HEK293 (cell line): ENCODE measurements around the gene RNU7-1.

Experiments used
- CTCF ChIP-seq: fragments of 450-650 bp; formaldehyde crosslinking; IDR thresholded peaks from 2 replicates; pipeline ENCODE4 v1.5.1; 2016; ENCODE audit warnings: missing biosample characterization, missing genetic modification characterization
- HOXD13 ChIP-seq: sonication (generic); formaldehyde crosslinking; IDR thresholded peaks from 2 replicates; pipeline ENCODE4 v1.8.0; 2022; ENCODE audit warnings: missing genetic modification reagents, borderline replicate concordance
- KLF7 ChIP-seq: fragments of 450-650 bp; formaldehyde crosslinking; IDR thresholded peaks from 2 replicates; pipeline ENCODE4 v1.5.1; 2016; ENCODE audit warnings: missing biosample characterization, missing genetic modification characterization, borderline replicate concordance
- SP2 ChIP-seq: fragments of 450-650 bp; formaldehyde crosslinking; IDR thresholded peaks from 2 replicates; pipeline ENCODE4 v1.5.1; 2016; ENCODE audit warnings: missing biosample characterization, missing genetic modification characterization
- SP3 ChIP-seq: fragments of 450-650 bp; formaldehyde crosslinking; IDR thresholded peaks from 2 replicates; pipeline ENCODE4 v1.5.1; 2016; ENCODE audit warnings: missing biosample characterization, missing genetic modification characterization
- SP7 ChIP-seq: fragments of 450-650 bp; formaldehyde crosslinking; IDR thresholded peaks from 2 replicates; pipeline ENCODE4 v1.5.1; 2016; ENCODE audit warnings: missing biosample characterization, missing genetic modification characterization
- ZBTB48 ChIP-seq: fragments of 450-650 bp; formaldehyde crosslinking; IDR thresholded peaks from 2 replicates; pipeline ENCODE4 v1.5.1; 2016; ENCODE audit warnings: missing biosample characterization, missing genetic modification characterization
- ZBTB6 ChIP-seq: fragments of 450-650 bp; formaldehyde crosslinking; IDR thresholded peaks from 2 replicates; pipeline ENCODE4 v1.5.1; 2017; ENCODE audit warnings: missing biosample characterization, missing genetic modification characterization
- ZBTB7A ChIP-seq: fragments of 450-650 bp; formaldehyde crosslinking; IDR thresholded peaks from 2 replicates; pipeline ENCODE4 v1.5.1; 2016; ENCODE audit warnings: low read depth, missing biosample characterization, missing genetic modification characterization
- ZBTB8A ChIP-seq: fragments of 450-650 bp; formaldehyde crosslinking; IDR thresholded peaks from 2 replicates; pipeline ENCODE4 v1.5.1; 2016; ENCODE audit warnings: missing biosample characterization, missing genetic modification characterization
- ZEB2 ChIP-seq: fragments of 450-650 bp; formaldehyde crosslinking; IDR thresholded peaks from 2 replicates; pipeline ENCODE4 v1.5.1; 2016; ENCODE audit warnings: missing biosample characterization, missing genetic modification characterization
- ZFHX2 ChIP-seq: fragments of 450-650 bp; formaldehyde crosslinking; conservative IDR thresholded peaks from 2 replicates; pipeline ENCODE4 v1.5.1; 2016; ENCODE audit warnings: missing biosample characterization, missing genetic modification characterization
- ZFP41 ChIP-seq: fragments of 450-650 bp; formaldehyde crosslinking; IDR thresholded peaks from 2 replicates; pipeline ENCODE4 v1.5.1; 2016; ENCODE audit warnings: missing biosample characterization, missing genetic modification characterization, borderline replicate concordance
- ZNF114 ChIP-seq: fragments of 450-650 bp; formaldehyde crosslinking; IDR thresholded peaks from 2 replicates; pipeline ENCODE4 v1.5.0; 2017; ENCODE audit warnings: missing biosample characterization, missing genetic modification characterization
- ZNF2 ChIP-seq: fragments of 450-650 bp; formaldehyde crosslinking; IDR thresholded peaks from 2 replicates; pipeline ENCODE4 v1.5.1; 2016; ENCODE audit warnings: missing biosample characterization, missing genetic modification characterization
- ZNF341 ChIP-seq: fragments of 450-650 bp; formaldehyde crosslinking; IDR thresholded peaks from 2 replicates; pipeline ENCODE4; 2016; ENCODE audit warnings: low read depth, missing biosample characterization, missing genetic modification characterization
- ZNF423 ChIP-seq: fragments of 450-650 bp; formaldehyde crosslinking; IDR thresholded peaks from 2 replicates; pipeline ENCODE4 v1.5.1; 2016; ENCODE audit warnings: missing biosample characterization, missing genetic modification characterization
- ZNF433 ChIP-seq: fragments of 450-650 bp; formaldehyde crosslinking; IDR thresholded peaks from 2 replicates; pipeline ENCODE4 v1.5.1; 2016; ENCODE audit warnings: missing biosample characterization, missing genetic modification characterization, low read depth
- ZNF548 ChIP-seq: fragments of 450-650 bp; formaldehyde crosslinking; IDR thresholded peaks from 2 replicates; pipeline ENCODE4 v1.5.1; 2016; ENCODE audit warnings: missing biosample characterization, missing genetic modification characterization
- ZSCAN30 ChIP-seq: fragments of 450-650 bp; IDR thresholded peaks from 2 replicates; pipeline ENCODE4 v1.5.1; 2018; ENCODE audit warnings: missing biosample characterization, mild to moderate bottlenecking, missing genetic modification characterization, moderate library complexity
- ZXDB ChIP-seq: fragments of 450-650 bp; formaldehyde crosslinking; IDR thresholded peaks from 2 replicates; pipeline ENCODE4 v1.5.1; 2016; ENCODE audit warnings: missing biosample characterization, missing genetic modification characterization
- TF ChIP-seq, protein P1 (sequence below): fragments of 450-650 bp; formaldehyde crosslinking; IDR thresholded peaks from 2 replicates; pipeline ENCODE4; 2016; ENCODE audit warnings: missing biosample characterization, missing genetic modification characterization
- TF ChIP-seq, protein P2 (sequence below): fragments of 450-650 bp; formaldehyde crosslinking; IDR thresholded peaks from 2 replicates; pipeline ENCODE4 v1.5.1; 2016; ENCODE audit warnings: missing biosample characterization, missing genetic modification characterization
- TF ChIP-seq, protein P3 (sequence below): fragments of 450-650 bp; formaldehyde crosslinking; conservative IDR thresholded peaks from 2 replicates; pipeline ENCODE4 v1.5.1; 2016; ENCODE audit warnings: low read depth, missing biosample characterization, missing genetic modification characterization
- TF ChIP-seq, protein P4 (sequence below): fragments of 450-650 bp; formaldehyde crosslinking; IDR thresholded peaks from 2 replicates; pipeline ENCODE4 v1.5.1; 2016; ENCODE audit warnings: missing biosample characterization, missing genetic modification characterization
- TF ChIP-seq, protein P5 (sequence below): fragments of 450-650 bp; formaldehyde crosslinking; optimal IDR thresholded peaks from 2 replicates; pipeline ENCODE3; 2016; ENCODE audit warnings: missing biosample characterization, mild to moderate bottlenecking, missing genetic modification characterization

The RNU7-1 gene

DNA sequence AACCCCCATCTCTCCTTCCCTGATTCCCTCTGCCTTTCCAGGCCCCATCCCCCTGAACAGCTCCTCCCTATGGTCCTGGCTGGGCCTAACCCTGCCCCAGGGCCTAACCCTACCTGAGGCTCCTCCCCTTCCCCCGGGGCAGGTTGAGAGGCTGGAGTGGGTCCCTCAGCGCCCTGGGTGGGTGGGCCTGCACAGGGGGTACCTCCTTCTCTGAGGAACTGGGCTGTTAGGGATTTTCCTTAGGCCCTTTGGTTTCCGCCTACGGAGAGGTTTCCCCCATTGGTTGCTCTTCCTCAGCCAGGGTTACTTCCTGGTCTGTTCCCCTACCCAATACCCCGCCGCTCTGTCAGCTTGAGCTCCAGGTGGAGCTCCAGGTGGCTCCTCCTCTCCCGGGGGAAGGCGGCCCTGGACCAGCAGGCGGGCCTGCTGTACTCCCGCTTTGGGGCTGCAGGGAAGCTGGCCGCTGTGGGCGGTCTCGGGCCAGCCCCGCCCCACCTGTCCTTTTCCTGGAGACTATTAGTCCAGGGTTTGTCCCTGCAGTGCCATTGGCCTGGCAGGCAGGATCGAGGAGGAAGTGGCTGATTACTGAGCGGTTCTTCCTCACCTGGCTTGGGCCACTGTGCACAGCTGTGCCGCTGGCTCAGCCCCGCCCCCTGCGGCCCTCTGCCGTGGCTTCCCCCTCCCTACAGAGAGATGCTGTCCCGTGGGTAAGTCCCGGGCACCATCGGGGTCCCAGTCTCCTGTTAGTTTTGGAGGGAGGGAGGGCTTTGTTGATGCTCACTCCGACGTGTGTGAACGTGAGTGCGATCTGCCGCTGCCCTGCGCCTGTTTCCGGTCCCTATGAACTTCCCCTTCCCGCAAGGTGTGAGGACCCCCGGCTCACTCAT, 2.7 kb downstream of the RNU7-1 start (continued):
- peak; percentile 85 for TF ChIP-seq ZBTB6 (tag by site-specific recombination)
- TF ChIP-seq, protein P1, sequence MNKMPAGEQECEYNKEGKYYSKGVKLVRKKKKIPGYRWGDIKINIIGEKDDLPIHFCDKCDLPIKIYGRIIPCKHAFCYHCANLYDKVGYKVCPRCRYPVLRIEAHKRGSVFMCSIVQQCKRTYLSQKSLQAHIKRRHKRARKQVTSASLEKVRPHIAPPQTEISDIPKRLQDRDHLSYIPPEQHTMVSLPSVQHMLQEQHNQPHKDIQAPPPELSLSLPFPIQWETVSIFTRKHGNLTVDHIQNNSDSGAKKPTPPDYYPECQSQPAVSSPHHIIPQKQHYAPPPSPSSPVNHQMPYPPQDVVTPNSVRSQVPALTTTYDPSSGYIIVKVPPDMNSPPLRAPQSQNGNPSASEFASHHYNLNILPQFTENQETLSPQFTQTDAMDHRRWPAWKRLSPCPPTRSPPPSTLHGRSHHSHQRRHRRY (tag by site-specific recombination) = no peak
- TF ChIP-seq ZBTB7A = 0 out of 2 replicates have a peak, but pooled peaks have one; percentile 9
- TF ChIP-seq, protein P2, sequence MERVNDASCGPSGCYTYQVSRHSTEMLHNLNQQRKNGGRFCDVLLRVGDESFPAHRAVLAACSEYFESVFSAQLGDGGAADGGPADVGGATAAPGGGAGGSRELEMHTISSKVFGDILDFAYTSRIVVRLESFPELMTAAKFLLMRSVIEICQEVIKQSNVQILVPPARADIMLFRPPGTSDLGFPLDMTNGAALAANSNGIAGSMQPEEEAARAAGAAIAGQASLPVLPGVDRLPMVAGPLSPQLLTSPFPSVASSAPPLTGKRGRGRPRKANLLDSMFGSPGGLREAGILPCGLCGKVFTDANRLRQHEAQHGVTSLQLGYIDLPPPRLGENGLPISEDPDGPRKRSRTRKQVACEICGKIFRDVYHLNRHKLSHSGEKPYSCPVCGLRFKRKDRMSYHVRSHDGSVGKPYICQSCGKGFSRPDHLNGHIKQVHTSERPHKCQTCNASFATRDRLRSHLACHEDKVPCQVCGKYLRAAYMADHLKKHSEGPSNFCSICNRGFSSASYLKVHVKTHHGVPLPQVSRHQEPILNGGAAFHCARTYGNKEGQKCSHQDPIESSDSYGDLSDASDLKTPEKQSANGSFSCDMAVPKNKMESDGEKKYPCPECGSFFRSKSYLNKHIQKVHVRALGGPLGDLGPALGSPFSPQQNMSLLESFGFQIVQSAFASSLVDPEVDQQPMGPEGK (tag by site-specific recombination) = peak; percentile 72
- TF ChIP-seq CTCF (tag by site-specific recombination) = peak; percentile 27; the same call in 1 of the 2 replicates
- TF ChIP-seq SP3 = peak; percentile 96
- TF ChIP-seq ZBTB8A (tag by site-specific recombination) = peak; percentile 72
- peak; percentile 44 for TF ChIP-seq ZSCAN30
- no peak for TF ChIP-seq KLF7
- TF ChIP-seq, protein P3, sequence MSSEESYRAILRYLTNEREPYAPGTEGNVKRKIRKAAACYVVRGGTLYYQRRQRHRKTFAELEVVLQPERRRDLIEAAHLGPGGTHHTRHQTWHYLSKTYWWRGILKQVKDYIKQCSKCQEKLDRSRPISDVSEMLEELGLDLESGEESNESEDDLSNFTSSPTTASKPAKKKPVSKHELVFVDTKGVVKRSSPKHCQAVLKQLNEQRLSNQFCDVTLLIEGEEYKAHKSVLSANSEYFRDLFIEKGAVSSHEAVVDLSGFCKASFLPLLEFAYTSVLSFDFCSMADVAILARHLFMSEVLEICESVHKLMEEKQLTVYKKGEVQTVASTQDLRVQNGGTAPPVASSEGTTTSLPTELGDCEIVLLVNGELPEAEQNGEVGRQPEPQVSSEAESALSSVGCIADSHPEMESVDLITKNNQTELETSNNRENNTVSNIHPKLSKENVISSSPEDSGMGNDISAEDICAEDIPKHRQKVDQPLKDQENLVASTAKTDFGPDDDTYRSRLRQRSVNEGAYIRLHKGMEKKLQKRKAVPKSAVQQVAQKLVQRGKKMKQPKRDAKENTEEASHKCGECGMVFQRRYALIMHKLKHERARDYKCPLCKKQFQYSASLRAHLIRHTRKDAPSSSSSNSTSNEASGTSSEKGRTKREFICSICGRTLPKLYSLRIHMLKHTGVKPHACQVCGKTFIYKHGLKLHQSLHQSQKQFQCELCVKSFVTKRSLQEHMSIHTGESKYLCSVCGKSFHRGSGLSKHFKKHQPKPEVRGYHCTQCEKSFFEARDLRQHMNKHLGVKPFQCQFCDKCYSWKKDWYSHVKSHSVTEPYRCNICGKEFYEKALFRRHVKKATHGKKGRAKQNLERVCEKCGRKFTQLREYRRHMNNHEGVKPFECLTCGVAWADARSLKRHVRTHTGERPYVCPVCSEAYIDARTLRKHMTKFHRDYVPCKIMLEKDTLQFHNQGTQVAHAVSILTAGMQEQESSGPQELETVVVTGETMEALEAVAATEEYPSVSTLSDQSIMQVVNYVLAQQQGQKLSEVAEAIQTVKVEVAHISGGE (tag by site-specific recombination) = peak; percentile 44
- TF ChIP-seq ZFP41 (tag by site-specific recombination) = no peak
- peak; percentile 42; the same call in 1 of the 2 replicates for TF ChIP-seq ZXDB
- peak; percentile 82 for TF ChIP-seq ZNF341 (tag by site-specific recombination)
- no peak for TF ChIP-seq HOXD13 (CRISPR knock-in tag)
- peak; percentile 97 for TF ChIP-seq SP2 (tag by site-specific recombination)
- TF ChIP-seq ZBTB48 = peak; percentile 43; the same call in 1 of the 2 replicates
- peak; percentile 30; the same call in 1 of the 2 replicates for TF ChIP-seq SP7 (tag by site-specific recombination)
- 0 out of 2 replicates have a peak, but pooled peaks have one; percentile 56 for TF ChIP-seq ZEB2 (tag by site-specific recombination)
- peak; percentile 49 for TF ChIP-seq ZFHX2 (tag by site-specific recombination)
- TF ChIP-seq, protein P4, sequence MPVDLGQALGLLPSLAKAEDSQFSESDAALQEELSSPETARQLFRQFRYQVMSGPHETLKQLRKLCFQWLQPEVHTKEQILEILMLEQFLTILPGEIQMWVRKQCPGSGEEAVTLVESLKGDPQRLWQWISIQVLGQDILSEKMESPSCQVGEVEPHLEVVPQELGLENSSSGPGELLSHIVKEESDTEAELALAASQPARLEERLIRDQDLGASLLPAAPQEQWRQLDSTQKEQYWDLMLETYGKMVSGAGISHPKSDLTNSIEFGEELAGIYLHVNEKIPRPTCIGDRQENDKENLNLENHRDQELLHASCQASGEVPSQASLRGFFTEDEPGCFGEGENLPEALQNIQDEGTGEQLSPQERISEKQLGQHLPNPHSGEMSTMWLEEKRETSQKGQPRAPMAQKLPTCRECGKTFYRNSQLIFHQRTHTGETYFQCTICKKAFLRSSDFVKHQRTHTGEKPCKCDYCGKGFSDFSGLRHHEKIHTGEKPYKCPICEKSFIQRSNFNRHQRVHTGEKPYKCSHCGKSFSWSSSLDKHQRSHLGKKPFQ (tag by site-specific recombination) = peak; percentile 74; the same call in 1 of the 2 replicates
- TF ChIP-seq ZNF2 (tag by site-specific recombination) = peak; percentile 37; the same call in 1 of the 2 replicates
- no peak for TF ChIP-seq ZNF114
- TF ChIP-seq ZNF423 (tag by site-specific recombination) = peak; percentile 88
- TF ChIP-seq ZNF433 = no peak
- TF ChIP-seq, protein P5, sequence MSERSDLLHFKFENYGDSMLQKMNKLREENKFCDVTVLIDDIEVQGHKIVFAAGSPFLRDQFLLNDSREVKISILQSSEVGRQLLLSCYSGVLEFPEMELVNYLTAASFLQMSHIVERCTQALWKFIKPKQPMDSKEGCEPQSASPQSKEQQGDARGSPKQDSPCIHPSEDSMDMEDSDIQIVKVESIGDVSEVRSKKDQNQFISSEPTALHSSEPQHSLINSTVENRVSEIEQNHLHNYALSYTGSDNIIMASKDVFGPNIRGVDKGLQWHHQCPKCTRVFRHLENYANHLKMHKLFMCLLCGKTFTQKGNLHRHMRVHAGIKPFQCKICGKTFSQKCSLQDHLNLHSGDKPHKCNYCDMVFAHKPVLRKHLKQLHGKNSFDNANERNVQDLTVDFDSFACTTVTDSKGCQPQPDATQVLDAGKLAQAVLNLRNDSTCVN = peak; percentile 10
- TF ChIP-seq ZNF548 (tag by site-specific recombination) = no peak
- TF ChIP-seq, all 188 proteins: peak for 34
